Suppressor macrophage (primary cell): ENCODE measurements around the gene THSD4.
A peak's percentile ranks its signal among the peaks of the same experiment; 100 is the strongest.
"Not testable (repeated sequence)": the region's sequence is repeated elsewhere in the genome, so short reads cannot be mapped to it uniquely, and the experiment has no call there.

ENCODE experiments used
- DNase-seq, 4 experiments: peaks; one replicate each; pipeline ENCODE4 v3.0.0-alpha.2; 2020 to 2022

THSD4 gene

GRCh38 chr15:71706461-71707229 lies 591.4 kb downstream of the THSD4 start:
- DNase-seq: no peak

DNA sequence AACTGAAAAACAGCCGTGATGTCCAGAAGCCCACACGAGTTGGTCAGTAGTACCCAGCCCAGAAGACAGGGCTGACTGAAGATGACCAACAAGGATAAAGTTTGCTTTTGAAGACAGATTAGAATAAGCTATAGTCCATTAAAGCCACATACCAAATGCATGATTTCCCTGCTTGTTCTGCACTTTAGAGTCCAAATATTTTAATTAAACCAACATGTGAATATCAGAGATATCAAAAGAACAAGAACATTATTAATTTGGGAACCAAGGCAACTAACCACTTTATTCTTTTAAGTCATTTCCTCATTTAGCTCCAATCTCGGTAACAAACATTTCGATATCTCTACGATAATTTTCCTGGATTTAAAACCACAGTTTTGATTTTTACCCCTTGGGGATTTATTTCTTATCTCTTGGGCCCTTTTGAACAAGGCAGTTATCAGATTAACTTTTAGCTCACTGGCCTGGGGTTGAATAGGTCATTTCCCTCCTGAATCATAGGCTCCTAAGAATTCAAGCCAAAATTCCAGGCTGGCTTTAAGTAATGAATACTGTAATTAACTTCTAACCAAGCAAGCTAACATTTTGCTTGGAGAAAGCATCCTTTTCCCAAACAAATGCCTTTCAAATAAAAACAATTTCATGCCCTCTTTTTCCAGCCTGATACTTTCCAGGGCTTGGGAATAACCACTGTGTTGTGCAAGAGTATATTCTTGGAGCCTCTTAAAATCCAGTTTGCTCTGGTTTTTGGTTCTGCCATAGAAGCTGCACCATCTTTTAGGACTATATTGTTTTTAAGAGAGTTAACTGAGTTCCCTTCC lies 592.2 kb downstream of the THSD4 start:
- DNase-seq: no peak

- no peak for DNase-seq
Measured at GRCh38 chr15:71708051-71708429, 592.8 kb downstream of the THSD4 start.

- no peak for DNase-seq
Measured at GRCh38 chr15:71708741-71709140, 593.5 kb downstream of the THSD4 start.

DNA sequence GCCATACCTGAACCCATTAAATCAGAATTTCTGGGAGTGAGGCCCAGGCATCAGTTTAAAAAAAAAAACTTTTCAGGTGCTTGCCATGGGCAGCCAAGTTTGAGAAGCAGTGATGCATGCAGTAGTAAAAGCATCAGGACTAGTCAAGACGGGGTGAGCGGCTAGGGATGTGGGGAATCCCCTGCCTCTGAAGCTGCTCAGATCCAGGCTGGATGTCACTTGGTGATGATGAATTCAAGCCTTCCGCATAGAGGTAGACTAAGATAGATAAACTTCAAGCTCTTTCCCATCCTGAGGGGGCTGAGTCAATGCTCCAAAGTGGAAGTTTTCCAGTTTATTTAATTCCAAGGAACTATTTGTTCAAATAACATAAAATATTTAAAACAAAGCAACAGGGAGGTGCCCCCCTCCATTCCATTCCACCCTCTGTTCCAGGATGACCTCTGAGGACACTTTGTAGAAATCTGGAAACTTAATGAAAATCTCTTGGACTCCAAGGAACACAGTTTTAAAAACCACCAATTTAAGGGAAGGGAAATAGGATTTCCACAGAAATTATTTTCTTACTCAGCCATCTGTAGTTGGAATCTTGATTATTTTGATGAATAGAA lies 594.6 kb downstream of the THSD4 start:
- DNase-seq: no peak

- no peak for DNase-seq
Measured at GRCh38 chr15:71712182-71712581, 596.9 kb downstream of the THSD4 start.

GRCh38 chr15:71713191-71713809 lies 598.0 kb downstream of the THSD4 start:
- no peak for DNase-seq

- DNase-seq: no peak
Measured at GRCh38 chr15:71715914-71716313, 600.6 kb downstream of the THSD4 start.

DNA sequence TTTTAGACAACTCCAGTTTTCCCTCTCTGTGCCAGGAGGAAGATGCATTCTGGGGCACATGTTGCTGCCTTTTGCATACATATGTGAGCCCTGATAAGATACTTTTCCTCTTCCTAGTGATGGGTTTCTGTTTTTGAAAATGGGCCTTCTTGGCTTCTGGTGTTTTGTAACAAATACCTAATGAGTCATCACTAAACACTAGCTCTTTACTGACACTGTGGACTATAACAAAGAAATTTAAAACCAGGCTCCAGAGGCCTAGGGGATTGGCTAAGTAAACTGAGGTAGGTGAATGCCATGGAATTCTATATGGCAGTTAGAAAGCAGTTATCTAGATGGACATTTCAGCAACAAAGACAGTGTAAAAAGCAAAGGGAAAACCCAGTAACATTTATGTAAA lies 601.7 kb downstream of the THSD4 start:
- DNase-seq: no peak

DNA sequence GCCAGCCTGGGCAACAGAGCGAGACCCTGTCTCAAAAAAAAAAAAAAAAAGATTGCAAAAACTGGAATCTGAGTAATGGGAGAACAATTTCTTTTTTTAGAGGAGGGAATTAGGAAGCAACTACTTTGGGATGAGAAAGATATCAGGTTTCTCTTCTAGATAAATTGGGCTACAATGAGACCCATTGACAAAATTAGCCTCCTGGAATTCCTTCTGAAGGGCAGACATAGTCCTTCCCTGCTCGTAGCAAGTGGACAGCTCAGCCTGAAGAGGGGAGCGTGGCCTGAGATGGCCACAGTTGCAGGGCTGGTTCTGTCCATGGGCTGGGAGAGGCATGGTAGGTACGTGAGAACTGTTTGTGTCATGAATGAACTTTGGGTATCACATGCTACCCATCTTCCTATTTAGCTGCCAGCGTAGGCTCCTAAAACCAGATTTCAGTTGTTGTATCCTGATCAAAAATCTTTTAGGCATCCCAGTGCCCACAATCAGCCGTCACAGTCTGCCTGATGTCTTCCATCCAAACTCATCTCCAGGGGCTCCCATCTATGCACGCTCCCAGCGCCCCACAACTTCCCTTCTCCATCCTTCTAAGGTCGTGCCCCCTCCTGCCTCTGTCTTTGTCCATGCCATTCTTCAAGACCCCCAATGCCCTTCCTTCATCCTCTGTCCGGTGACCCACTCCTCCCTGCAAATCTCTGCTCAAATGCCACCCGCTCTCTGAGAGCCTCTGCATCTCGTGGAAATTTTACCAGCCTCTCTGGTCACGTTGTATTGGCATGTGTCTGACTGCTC lies 603.0 kb downstream of the THSD4 start:
- DNase-seq: no peak

GRCh38 chr15:71723344-71723743 lies 608.1 kb downstream of the THSD4 start:
- no peak for DNase-seq

DNA sequence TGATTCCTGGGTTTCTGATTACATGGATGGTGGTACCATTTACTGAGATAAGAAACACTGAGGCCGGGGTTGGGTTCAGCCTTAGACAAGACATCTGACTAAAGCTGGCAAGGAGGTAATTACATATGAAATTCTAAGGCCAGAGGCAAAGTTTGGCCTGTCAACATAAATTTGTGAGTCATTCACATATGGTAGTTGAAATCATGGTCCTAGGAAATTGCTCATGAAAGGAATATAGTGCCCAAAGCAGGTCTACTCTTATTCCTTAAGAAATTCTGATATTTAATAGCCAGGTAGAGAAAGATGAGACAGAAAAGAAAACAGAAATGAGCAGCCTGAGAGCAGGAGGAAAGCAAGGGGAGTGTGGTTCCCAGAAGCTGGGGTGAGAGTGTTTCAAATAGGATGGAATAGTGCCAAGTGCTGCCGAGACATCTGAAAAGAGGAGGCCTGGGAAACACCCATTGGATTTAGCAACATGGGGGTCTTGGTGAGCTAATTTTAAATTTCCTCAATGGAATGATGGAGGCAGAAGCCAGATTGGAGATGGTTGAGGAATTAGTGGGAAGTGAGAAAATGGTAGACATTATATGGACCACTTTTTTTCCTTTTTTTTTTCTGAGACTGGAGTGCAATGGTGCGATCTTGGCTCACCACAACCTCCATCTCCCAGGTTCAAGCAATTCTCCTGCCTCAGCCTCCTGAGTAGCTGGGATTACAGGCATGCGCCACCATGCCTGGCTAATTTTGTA lies 610.1 kb downstream of the THSD4 start:
- DNase-seq: not testable (repeated sequence)

DNA sequence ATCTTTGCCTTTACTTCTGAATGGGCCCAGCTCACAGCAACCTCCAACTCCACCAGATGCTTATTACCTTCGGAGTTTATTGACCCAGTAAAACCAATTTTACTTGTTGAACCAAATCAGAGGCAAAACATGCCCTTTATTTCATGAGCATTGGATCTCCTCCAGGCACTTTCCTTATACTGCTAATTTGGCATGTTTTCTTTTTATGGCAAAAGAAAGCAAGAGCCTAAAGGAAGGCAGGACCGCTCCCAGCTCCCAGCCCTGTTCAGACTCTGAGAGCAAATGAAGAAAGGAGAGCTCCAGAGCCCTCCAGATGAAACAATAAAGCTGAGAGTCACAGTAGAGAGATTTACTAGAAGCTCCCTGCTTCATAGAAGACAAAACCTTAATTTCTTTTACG lies 613.6 kb downstream of the THSD4 start:
- no peak for DNase-seq

DNA sequence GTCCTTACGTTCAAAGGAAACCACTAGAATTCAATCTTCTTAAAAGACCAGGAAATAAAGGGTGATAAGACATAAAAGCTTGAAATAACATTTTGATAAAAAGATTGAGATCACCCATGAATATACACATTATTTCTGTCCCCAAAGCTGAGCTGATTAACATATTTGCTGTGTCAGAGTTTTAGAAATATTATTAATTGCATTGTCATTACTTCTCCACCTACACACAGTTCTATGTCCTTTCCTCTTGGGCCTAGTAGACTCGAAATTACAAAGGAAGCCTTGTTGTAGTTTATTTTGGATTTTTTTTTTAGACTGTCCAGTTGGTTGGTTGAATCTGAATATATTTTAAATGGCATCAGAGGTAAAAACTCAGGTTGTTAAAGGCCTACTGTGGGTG lies 614.0 kb downstream of the THSD4 start:
- no peak for DNase-seq

DNA sequence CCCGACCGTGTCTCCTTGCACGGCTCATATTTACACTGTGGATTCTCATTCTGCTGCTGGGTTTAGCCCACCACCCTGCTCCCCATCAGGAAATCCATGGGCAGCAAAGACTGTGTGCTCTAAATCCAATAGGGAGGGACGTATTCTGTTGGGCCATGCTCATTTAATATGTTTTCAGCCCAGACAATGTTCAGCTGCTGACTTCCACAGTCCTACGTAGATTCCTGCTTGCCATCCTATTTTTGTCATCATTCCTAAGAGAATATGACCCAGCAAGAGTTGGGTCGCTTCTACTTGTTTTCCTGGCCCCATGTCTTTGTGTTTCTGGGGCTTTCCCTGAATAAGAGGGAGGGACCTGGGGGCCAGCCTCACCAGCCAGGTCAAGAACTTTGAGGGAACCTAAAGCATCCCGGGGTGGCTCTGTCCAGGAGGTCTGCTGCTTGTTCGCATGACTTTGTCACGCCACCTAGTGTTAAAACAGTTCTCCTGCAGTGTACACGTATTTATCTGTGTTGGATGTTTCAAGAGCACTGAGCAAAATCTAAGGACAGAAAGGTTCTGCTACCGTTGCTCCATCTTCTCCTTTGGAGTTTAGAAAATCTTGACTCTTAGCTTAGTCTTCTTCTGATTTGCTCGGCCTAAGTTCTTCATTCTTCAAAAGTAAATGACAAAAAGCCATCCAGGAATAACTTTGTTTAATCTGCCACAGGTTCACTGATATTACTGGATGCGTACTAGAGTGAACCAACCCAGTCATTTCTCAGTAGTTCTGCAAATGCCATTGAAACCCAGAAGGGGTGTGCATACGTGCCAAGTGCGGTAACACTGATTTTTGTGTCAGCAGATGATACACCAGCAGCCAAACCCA lies 615.2 kb downstream of the THSD4 start:
- DNase-seq: peak; percentile 39 to 74 (median 59)

DNA sequence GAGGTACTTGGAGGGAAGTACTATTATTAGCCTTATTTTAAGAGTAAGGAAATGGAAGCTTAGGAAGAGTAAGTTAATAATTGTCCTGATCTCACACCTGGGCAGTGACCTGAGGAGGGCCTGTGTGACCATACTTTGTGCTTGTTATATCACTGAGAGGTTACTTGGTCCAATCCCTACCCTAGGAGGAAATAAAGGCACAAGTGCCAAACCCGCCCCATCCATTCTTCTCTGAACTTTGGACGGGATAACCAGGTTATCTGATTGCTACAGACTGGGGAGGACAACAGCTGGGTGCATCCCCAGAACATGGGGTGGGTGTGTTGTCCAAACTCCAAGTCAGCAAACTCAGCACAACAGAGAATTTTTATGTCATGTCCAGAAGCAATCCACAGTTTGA lies 617.4 kb downstream of the THSD4 start:
- DNase-seq: no peak

DNA sequence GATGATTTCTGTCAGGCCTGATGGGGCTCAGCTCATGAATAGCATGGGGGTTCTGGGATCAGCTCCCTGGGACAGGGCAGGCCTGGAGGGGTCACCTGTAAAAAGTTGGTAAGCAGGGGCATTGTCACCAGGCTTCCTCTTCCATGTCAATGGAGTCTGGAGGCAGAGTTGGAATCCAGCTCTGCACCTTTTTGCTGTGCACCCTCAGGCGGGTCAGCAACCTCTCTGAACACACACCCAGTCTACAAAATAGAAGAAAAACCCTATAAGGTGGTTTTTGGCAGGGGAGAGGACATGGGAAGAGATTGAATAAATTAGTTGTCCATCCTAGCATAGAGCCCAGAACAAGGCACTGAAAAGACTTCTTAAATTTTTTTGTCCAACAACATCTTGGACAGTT lies 617.9 kb downstream of the THSD4 start:
- DNase-seq: no peak

GRCh38 chr15:71734709-71735384 lies 619.6 kb downstream of the THSD4 start:
- no peak for DNase-seq

DNA sequence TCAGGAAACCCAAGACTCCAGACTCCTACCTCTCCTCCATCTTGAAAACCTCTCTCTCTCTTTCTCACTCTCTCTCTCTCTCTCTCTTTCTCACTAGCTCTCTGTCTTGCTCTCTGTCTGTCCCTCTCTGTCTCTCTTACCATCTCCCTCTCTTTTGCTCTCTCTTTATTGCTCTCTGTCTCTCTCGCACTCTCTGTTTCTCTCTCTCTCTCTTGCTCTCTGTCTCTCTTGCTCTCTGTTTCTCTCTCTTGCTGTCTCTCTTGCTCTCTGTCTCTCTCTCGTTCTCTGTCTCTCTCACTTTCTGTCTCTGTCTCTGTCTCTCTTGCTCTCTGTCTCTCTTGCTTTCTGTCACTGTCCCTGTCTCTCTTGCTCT lies 620.1 kb downstream of the THSD4 start:
- DNase-seq: no peak
